Uterus (tissue), 4 donors: ENCODE results near the gene CAPN15. TPM values are rescaled to one million over a fixed set of nuclear protein-coding genes. Genes with fewer than 3 reads are reported as not detected.

Source experiments
- DNase-seq, 2 donors: peaks; one replicate each; pipeline ENCODE4 v3.0.0-alpha.2; 2019 to 2020
- H3K27ac ChIP-seq, 2 donors: fragments of 200-600 bp; sonication (generic); 1 replicate in 1 of 2; 2 replicates in 1 of 2; pipeline ENCODE4 v1.5.1; 2016 to 2018
- H3K27me3 ChIP-seq, 2 donors: fragments of 200-600 bp; sonication (generic); one replicate each; pipeline ENCODE4 v1.5.1; 2018 to 2019; ENCODE audit warnings: control low read depth in 1 of 2
- H3K36me3 ChIP-seq, 2 donors: fragments of 200-600 bp; sonication (generic); one replicate each; pipeline ENCODE4 v1.5.1; 2019; ENCODE audit warnings: control low read depth in 1 of 2
- H3K4me1 ChIP-seq, 2 donors: fragments of 200-600 bp; sonication (generic); one replicate each; pipeline ENCODE4 v1.5.1; 2018 to 2019; ENCODE audit warnings: control low read depth in 1 of 2
- H3K4me3 ChIP-seq, 2 donors: fragments of 200-600 bp; sonication (generic); 1 replicate in 1 of 2; 2 replicates in 1 of 2; pipeline ENCODE4 v1.5.1; 2018 to 2019; ENCODE audit warnings: mild to moderate bottlenecking in 1 of 2
- H3K9me3 ChIP-seq, 2 donors: fragments of 200-600 bp; sonication (generic); one replicate each; pipeline ENCODE4 v1.5.1; 2019; ENCODE audit warnings: control low read depth in 1 of 2
- CTCF ChIP-seq, 4 experiments: fragments of 200-600 bp in 2 of 4; fragments of 450-650 bp in 2 of 4; sonication (generic) in 2 of 4; IDR thresholded peaks; one replicate each; pipeline ENCODE4 v1.5.1; 2016 to 2019; ENCODE audit warnings: antibody characterized with exemption in 4 of 4, mild to moderate bottlenecking in 2 of 4, moderate library complexity in 1 of 4
- POLR2A ChIP-seq, 2 donors: fragments of 450-650 bp; IDR thresholded peaks; one replicate each; pipeline ENCODE4 v1.6.1; 2016; ENCODE audit warnings: antibody characterized with exemption in 2 of 2, mild to moderate bottlenecking in 1 of 2, moderate library complexity in 1 of 2
- intact Hi-C: fragments of 100-400 bp; cut with DNase I; formaldehyde crosslinking; loops from one replicate; pipeline ENCODE4 v1.15.1; 2023; ENCODE audit warnings: low total_unique reads
- total RNA-seq, 4 donors: library from RNA; depleted of rRNA in 3 of 4; stranded (reverse); fragments of >200 nt in 3 of 4; gene quantifications; one replicate each; pipeline versions ENCODE4 v1.1.0 to v1.2.4, GENCODE V29; 2014 to 2023
- donor health status: DM: yes; HTN: yes; CAD: no.

Gene CAPN15
- total RNA-seq, 4 donors from 2014 or later: 7.9 to 37.3 (median 19.3) TPM

- Histone ChIP-seq H3K4me3 (peak within 1 kb of the TSS; percentile 72 to 90), H3K27ac (peak within 1 kb of the TSS; percentile 97 to 98), H3K4me1 (peaks cover 0 to 21% of the 10 kb centered on the region in 2 donors), H3K36me3 (no peaks in the 10 kb centered on the region), H3K9me3 (no peaks in the 10 kb centered on the region), H3K27me3 (no peaks in the 10 kb centered on the region)
- DNase-seq: peak; percentile 98 to 99
- intact Hi-C loops: no loop called here
- TF ChIP-seq POLR2A (IDR thresholded peaks at IDR 0.05) (no peak), CTCF (IDR thresholded peaks at IDR 0.05) (peak in 2 of 4 experiments; percentile 9 to 14)
These were observed 62.2 kb downstream of the CAPN15 start, which contains the start of gene RAB40C for GRCh38 chr16:589658-590187. Gene RAB40C (plus strand): TSS chr16:590066. CDS start chr16:590292, 226 bp downstream.

- DNase-seq: peak in 1 of 2 donors; percentile 48
- H3K36me3 ChIP-seq: no peaks in the 10 kb centered on the region
- TF ChIP-seq CTCF (IDR thresholded peaks at IDR 0.05): no peak
- peak in 1 of 2 donors; percentile 27 for TF ChIP-seq POLR2A (IDR thresholded peaks at IDR 0.05)
- H3K27me3 ChIP-seq: no peaks in the 10 kb centered on the region
- intact Hi-C loops: no loop called here
- H3K9me3 ChIP-seq: no peaks in the 10 kb centered on the region
- peak overlapping the region; percentile 72 to 90 for H3K4me3 ChIP-seq
- peak overlapping the region; percentile 67 to 79 for H3K27ac ChIP-seq
- H3K4me1 ChIP-seq: peaks cover 0 to 21% of the 10 kb centered on the region in 2 donors
These were observed 62.8 kb downstream of the CAPN15 start for GRCh38 chr16:590188-590814.

- H3K27ac ChIP-seq: peak overlapping the region; percentile 67 to 79
- peak overlapping the region; percentile 72 to 90 for H3K4me3 ChIP-seq
- H3K36me3 ChIP-seq: no peaks in the 10 kb centered on the region
- no peak for DNase-seq
- intact Hi-C loops: no loop called here
- H3K4me1 ChIP-seq: peaks cover 0 to 21% of the 10 kb centered on the region in 2 donors
- H3K9me3 ChIP-seq: no peaks in the 10 kb centered on the region
- H3K27me3 ChIP-seq: no peaks in the 10 kb centered on the region
- TF ChIP-seq POLR2A (IDR thresholded peaks at IDR 0.05) (no peak), CTCF (IDR thresholded peaks at IDR 0.05) (no peak)
These were observed 63.3 kb downstream of the CAPN15 start for GRCh38 chr16:590815-591200.

- DNase-seq: no peak
- Histone ChIP-seq H3K27ac (no peak overlapping the region), H3K36me3 (no peaks in the 10 kb centered on the region), H3K4me3 (no peak overlapping the region), H3K27me3 (no peaks in the 10 kb centered on the region), H3K4me1 (peaks cover 0 to 21% of the 10 kb centered on the region in 2 donors), H3K9me3 (no peaks in the 10 kb centered on the region)
- intact Hi-C loops: no loop called here
- TF ChIP-seq POLR2A (IDR thresholded peaks at IDR 0.05) (no peak), CTCF (IDR thresholded peaks at IDR 0.05) (no peak)
These were observed 63.7 kb downstream of the CAPN15 start for GRCh38 chr16:591231-591630.

GRCh38 chr16:591892-592517, 64.5 kb downstream of the CAPN15 start:
- Histone ChIP-seq H3K4me1 (peaks cover 0 to 20% of the 10 kb centered on the region in 2 donors), H3K36me3 (no peaks in the 10 kb centered on the region), H3K9me3 (no peaks in the 10 kb centered on the region), H3K27me3 (no peaks in the 10 kb centered on the region), H3K4me3 (no peak overlapping the region), H3K27ac (no peak overlapping the region)
- DNase-seq: no peak
- intact Hi-C loops: no loop called here
- TF ChIP-seq POLR2A (IDR thresholded peaks at IDR 0.05) (no peak), CTCF (IDR thresholded peaks at IDR 0.05) (no peak)
